ENCODE measurements around the gene MT3.
A peak's percentile ranks its signal among the peaks of the same experiment; 100 is the strongest.

MT3 gene

GRCh38 chr16:56589141-56590039 is at the start of gene MT3:
MT3 (plus strand) TSS chr16:56589528; CDS start chr16:56589591, 63 bp downstream.
- no peak for DNase-seq

GRCh38 chr16:56539656-56540055 is 49.7 kb upstream of the MT3 start:
- DNase-seq = no peak

GRCh38 chr16:56542039-56542438 is 47.3 kb upstream of the MT3 start:
- DNase-seq = no peak

DNA sequence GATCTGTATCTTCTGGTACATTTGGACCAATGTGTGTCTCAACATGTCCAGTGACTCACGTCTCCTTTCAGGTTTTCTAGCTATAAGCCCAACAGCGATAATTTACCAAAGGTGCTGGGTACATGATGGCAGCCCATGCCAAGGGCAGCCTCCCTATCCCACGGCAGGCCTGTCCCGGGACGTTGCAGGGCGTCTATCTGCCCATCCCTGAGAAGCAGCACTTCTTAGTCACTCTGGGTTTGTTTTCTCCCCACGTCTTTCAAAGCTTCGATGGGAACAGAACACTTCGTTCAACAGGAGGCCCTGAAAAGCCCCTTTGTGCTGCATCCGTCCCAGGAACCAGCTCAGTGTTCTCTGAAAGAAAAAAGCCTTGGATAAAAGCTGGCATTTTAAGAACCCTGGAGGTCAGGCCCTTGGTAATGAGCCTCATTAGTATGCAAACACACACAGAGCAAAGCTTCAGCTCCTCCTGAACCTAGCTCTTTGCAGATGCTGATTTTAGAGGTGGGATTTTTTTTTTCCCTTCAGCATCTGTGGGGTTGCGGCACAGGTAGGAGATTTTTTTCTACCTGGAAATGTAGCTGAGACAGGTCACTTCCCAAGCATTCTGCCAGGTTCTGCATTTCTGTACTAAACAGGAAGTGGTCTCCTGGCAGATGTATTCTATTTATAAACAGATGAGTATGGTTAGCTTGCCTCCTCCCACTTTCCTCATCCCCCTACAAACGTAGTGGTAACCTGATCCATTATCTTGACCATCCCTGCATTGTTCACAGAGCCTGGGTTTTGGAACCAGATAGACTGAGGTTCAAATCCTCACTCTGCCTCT is 42.0 kb upstream of the MT3 start:
- no peak for DNase-seq

DNA sequence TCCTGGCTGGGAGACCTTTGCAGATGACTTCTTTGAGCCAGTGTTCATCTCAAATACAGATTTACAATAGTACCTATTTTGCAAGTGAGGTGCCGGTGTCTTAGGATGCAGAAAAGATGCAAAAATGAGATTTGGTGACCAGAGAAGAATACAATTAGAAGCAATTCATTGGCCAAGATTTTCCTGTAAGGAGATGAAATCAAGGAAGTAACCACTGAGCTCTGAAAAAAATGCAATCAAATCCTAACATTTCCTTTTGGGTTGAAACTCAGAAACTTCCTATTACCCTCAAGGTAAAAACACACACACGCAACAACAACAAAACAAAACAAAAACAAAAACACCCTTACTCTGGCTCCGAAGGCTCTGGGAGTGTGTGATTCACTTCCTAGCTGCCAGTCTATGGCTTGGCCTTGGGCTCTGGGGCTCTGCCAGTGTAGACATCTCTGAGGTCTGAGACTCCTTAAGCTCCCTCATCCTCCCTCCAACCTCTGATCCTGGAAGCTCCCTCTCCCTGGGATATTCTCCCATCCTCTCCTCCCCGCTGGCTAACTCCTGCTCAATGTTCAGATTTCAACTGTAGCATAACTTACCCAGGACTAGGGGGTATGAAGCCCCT is 41.3 kb upstream of the MT3 start:
- DNase-seq = no peak

- DNase-seq = no peak
These were observed 40.2 kb upstream of the MT3 start for GRCh38 chr16:56549161-56549560.

DNA sequence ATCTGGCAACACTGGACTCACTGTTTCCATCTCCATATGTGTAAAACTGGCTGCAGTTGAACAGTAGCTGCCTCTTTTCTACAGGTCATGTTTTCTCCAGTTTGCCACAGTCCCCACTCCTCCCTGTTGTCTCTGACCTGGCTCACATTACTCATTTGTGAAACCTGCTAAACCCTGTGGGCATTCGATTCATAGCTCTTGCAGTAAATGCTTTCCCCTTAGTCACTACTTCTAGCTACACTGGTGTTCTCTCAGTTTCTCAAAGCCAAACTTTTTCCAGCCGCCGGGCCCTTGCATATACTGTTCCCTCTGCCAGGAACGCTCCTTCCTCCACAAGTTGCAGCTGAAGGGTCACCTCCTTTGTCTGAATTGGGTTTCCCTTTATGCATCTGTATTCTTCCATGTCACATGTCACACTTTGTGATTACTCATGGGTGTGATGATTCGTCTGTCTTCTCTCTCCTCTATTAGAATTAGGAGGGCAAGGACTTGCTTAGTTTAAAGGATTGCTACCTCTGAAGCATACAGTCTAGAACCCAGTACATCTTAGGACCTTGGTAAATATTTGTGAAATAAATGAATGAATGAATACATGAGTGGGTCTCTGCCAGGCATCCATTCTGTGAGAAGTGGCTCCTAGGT is 39.5 kb upstream of the MT3 start:
- DNase-seq = no peak

DNA sequence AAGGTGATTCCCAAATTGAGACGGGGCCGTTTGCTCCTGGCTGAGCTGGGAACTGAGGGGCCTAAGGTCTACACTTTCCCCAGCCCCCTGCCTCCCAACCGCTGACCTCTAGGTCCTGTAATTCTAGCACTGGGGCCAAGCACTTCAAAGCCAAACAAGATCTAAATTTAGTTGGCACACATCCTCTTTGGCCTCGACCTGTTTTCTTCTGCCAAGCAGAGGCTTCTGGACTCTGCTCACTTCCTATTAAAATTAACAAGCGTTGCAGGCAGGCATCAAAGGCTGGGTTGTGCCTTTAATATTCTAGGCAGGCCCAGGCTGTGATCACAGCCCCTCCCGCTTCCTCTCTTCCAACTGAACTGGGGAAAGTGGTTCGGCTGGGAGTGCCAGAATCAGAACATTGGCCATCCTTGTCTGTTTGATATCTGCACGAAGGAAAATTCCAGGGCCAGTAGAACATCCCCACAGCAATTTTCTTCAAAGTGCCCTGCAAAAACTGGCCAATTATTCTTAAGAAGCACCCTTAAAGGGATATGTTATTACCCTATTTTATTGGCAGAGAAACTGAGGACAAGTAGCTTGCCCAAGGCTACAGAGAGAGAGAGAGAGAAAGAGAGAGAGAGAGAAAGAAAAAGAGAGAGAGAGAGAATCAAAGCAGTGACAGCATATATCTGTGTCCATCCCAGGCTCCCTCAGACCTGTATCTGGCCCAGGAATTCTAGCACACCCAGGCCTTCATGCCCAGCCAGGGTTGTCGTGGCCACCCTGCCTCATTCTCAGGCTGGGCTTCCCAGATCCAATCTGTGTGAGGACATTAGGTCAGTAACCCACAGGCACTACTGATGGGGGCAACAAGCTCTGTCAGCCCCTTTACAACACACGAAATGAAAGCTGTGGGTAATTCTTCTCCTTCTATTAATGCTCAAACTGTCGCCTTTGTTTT is 37.3 kb upstream of the MT3 start:
- DNase-seq = no peak

- DNase-seq = no peak
These were observed 34.9 kb upstream of the MT3 start for GRCh38 chr16:56554441-56554840.

GRCh38 chr16:56558024-56558747 is 31.1 kb upstream of the MT3 start:
- DNase-seq = peak; percentile 90

DNA sequence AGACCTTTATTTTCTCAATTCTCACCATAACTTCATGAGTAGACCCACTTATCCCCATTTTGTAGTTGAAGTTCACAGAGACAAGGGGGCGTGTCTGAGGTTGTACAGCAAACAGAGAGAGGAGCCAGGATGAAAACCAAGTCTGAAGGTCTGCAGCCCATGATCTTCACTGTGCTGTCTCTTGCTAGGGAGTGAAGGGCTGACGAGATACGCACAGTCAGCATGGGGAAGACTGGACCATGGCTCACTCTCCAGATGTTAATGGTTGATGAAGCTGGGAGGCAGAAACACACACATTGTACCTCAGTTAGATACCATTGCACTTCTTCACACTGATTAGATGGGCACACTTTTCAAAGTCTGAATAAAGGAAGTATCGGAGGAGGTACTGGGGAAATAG is 30.2 kb upstream of the MT3 start:
- DNase-seq = no peak

GRCh38 chr16:56560447-56560846 is 28.9 kb upstream of the MT3 start:
- DNase-seq = no peak

- DNase-seq = no peak
These were observed 28.2 kb upstream of the MT3 start for GRCh38 chr16:56561126-56561525.

DNA sequence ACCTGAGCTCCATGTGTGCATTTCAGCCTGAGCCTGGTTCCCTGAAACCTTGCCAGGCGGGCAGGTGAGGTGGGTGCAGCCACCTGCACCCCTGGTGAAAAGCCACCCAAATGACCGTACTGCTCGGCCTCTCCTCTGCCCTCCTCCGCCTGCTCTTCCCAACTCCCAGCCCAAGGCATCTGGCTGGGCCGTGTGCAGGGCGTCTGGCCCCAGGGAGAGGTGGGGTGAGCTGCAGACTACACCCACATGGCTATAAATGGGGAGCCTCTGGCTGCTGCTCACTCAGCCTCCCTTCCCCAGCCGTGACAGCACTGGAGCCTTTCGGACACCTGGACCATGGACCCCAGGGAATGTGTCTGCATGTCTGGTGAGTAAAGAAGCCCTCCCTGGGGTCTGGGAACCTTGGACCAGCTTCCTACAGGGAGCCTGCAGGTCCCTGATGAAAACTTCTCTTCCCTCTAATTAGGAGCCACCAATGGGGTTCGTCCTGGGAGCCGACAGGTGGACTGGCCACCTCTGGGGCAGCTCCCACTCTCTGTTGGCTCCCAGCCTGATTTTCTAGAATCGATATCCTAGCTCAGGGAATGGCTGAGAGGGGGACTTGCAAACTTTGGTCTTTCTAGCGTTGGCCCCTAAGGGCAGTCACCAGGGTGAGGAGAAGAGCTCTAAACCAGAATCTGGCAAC is 24.4 kb upstream of the MT3 start, which contains the start of gene MT4:
Gene MT4 (plus strand): TSS at position 281 of the 685 bp plus-strand sequence. CDS start 56 bp downstream, at position 337.
- no peak for DNase-seq

DNA sequence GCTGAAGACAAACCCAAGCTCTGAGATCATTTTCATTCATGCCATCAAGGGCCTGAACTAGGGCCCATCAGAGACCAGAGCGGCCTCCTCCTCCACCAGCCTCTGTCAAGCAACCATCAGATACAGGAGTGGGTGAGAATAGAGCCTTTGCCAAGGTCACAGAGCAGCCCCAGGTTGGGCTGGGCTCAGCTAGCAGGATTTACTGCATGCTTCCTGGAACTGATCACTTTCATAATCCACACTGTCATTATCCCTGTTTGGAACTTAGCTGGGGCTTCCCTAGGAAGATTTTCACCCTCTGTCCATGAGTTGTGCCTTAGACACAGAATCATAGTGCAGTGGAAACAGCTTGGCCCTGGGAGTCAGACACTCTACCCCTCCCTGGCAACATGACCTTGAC is 19.4 kb upstream of the MT3 start:
- no peak for DNase-seq

GRCh38 chr16:56571525-56571924 is 17.8 kb upstream of the MT3 start:
- no peak for DNase-seq

GRCh38 chr16:56574625-56575024 is 14.7 kb upstream of the MT3 start:
- no peak for DNase-seq

GRCh38 chr16:56576585-56577299 is 12.6 kb upstream of the MT3 start:
- DNase-seq = no peak

DNA sequence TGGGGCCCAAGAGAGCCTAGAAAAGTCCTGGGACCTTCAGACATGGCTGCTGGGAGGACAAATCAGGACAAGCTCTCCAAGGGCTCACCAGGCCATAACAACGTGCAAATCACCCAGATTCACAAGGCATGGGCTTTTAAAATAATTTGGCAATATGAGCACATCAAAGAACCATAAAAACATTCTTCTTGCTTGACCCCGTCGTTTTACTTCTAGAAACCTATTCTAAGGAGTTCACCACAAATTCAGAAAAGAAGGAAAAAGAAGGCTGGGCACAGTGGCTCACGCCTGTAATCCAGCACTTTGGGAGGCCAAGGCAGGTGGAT is 12.1 kb upstream of the MT3 start:
- DNase-seq = no peak

All from NCI-H1694 (cell line).